ENCODE results near the gene RFK. TPM values are rescaled to one million over a fixed set of nuclear protein-coding genes. Genes with fewer than 3 reads are reported as not detected.

RFK gene
- total RNA-seq, 4 donors from 2014 or later, result 29.3 to 40.0 (median 34.8) TPM

GRCh38 chr9:76371901-76372300 is 22.3 kb downstream of the RFK start:
- H3K4me1 ChIP-seq, result peaks cover 8 to 38% of the 10 kb centered on the region in 2 donors
- DNase-seq, result no peak
- no peaks in the 10 kb centered on the region for H3K36me3 ChIP-seq
- TF ChIP-seq CTCF (IDR thresholded peaks at IDR 0.05), result no peak
- no peak for TF ChIP-seq POLR2A (IDR thresholded peaks at IDR 0.05)
- peak overlapping the region in 1 of 3 donors; percentile 20 for H3K27ac ChIP-seq
- H3K27me3 ChIP-seq, result no peaks in the 10 kb centered on the region
- no peak overlapping the region for H3K4me3 ChIP-seq (replicated peaks in 1 of 3)
- no peaks in the 10 kb centered on the region for H3K9me3 ChIP-seq
- 78 to 84% methylated on average over 1 of the region's 1 CpG for WGBS, 2 donors
- intact Hi-C loops (cut with DNase I), result no loop called here

GRCh38 chr9:76370396-76371023 is 23.7 kb downstream of the RFK start:
- Histone ChIP-seq H3K27me3 (no peaks in the 10 kb centered on the region), H3K4me1 (peaks cover 8 to 38% of the 10 kb centered on the region in 2 donors), H3K4me3 (replicated peaks in 1 of 3) (no peak overlapping the region), H3K27ac (peak overlapping the region; percentile 41 to 82 (median 53)), H3K9me3 (no peaks in the 10 kb centered on the region), H3K36me3 (no peaks in the 10 kb centered on the region)
- TF ChIP-seq CTCF (IDR thresholded peaks at IDR 0.05) (no peak), POLR2A (IDR thresholded peaks at IDR 0.05) (no peak)
- WGBS, 2 donors, result 64 to 69% methylated on average over 3 of the region's 3 CpGs
- DNase-seq, result no peak
- intact Hi-C loops (cut with DNase I), result no loop called here

GRCh38 chr9:76369583-76369982 is 24.6 kb downstream of the RFK start:
- no peaks in the 10 kb centered on the region for H3K27me3 ChIP-seq
- no peak overlapping the region for H3K4me3 ChIP-seq (replicated peaks in 1 of 3)
- 13 to 20% methylated on average over 4 of the region's 4 CpGs for WGBS, 2 donors
- peak overlapping the region; percentile 41 to 82 (median 53) for H3K27ac ChIP-seq
- TF ChIP-seq POLR2A (IDR thresholded peaks at IDR 0.05), result no peak
- no peak for TF ChIP-seq CTCF (IDR thresholded peaks at IDR 0.05)
- H3K9me3 ChIP-seq, result no peaks in the 10 kb centered on the region
- peak; percentile 90 to 91 for DNase-seq
- peaks cover 8 to 31% of the 10 kb centered on the region in 2 donors for H3K4me1 ChIP-seq
- intact Hi-C loops (cut with DNase I), result no loop called here
- no peaks in the 10 kb centered on the region for H3K36me3 ChIP-seq

- WGBS, 2 donors, result 93 to 95% methylated on average over 4 of the region's 4 CpGs
- H3K4me1 ChIP-seq, result peaks cover 0 to 10% of the 10 kb centered on the region in 2 donors
- TF ChIP-seq POLR2A (IDR thresholded peaks at IDR 0.05) (no peak), CTCF (IDR thresholded peaks at IDR 0.05) (no peak)
- no peak overlapping the region for H3K4me3 ChIP-seq (replicated peaks in 1 of 3)
- no peaks in the 10 kb centered on the region for H3K36me3 ChIP-seq
- H3K27me3 ChIP-seq, result no peaks in the 10 kb centered on the region
- DNase-seq, result no peak
- no peak overlapping the region for H3K27ac ChIP-seq
- H3K9me3 ChIP-seq, result no peaks in the 10 kb centered on the region
- intact Hi-C loops (cut with DNase I), result no loop called here
These were observed 28.0 kb downstream of the RFK start for GRCh38 chr9:76366275-76366674.

GRCh38 chr9:76365028-76365427 is 29.2 kb downstream of the RFK start:
- H3K36me3 ChIP-seq, result no peaks in the 10 kb centered on the region
- 57 to 74% methylated on average over 1 of the region's 1 CpG for WGBS, 2 donors
- intact Hi-C loops (cut with DNase I), result no loop called here
- no peak for TF ChIP-seq CTCF (IDR thresholded peaks at IDR 0.05)
- TF ChIP-seq POLR2A (IDR thresholded peaks at IDR 0.05), result no peak
- no peaks in the 10 kb centered on the region for H3K9me3 ChIP-seq
- no peak for DNase-seq
- H3K4me3 ChIP-seq (replicated peaks in 1 of 3), result no peak overlapping the region
- H3K27ac ChIP-seq, result no peak overlapping the region
- H3K4me1 ChIP-seq, result peaks cover 0 to 3% of the 10 kb centered on the region in 2 donors
- no peaks in the 10 kb centered on the region for H3K27me3 ChIP-seq

Data from thyroid gland (tissue), 4 donors.